Loucy (cell line): ENCODE measurements around the gene PLXNB3.
A peak's percentile ranks its signal among the peaks of the same experiment; 100 is the strongest.

Experiments used
- H2AFZ ChIP-seq: fragments of 200-600 bp; sonication (generic); 2 replicates; pipeline ENCODE4 v1.6.0; 2016; ENCODE audit warnings: antibody characterized with exemption, mild to moderate bottlenecking, low read length, moderate library complexity
- H3F3A ChIP-seq: fragments of 200-600 bp; 2 replicates; pipeline ENCODE4 v1.6.0; 2016; ENCODE audit warnings: antibody characterized with exemption, low read depth, mild to moderate bottlenecking
- H3K27me3 ChIP-seq: fragments of 200-600 bp; sonication (generic); 2 replicates; pipeline ENCODE4 v1.6.1; 2014; ENCODE audit warnings: low read length, mild to moderate bottlenecking; ENCODE audit not compliant: insufficient read depth, poor library complexity, severe bottlenecking
- H3K36me3 ChIP-seq: fragments of 200-600 bp; sonication (generic); 2 replicates; pipeline ENCODE4 v1.6.1; 2016; ENCODE audit warnings: low read length; ENCODE audit not compliant: insufficient read depth
- H3K4me1 ChIP-seq: fragments of 200-600 bp; sonication (generic); 2 replicates; pipeline ENCODE4 v1.5.1; 2014; ENCODE audit warnings: low read length, mild to moderate bottlenecking; ENCODE audit not compliant: insufficient read depth, poor library complexity, severe bottlenecking
- H3K4me2 ChIP-seq: fragments of 200-600 bp; sonication (generic); 2 replicates; pipeline ENCODE4 v1.6.0; 2014; ENCODE audit warnings: antibody characterized with exemption, low read length, low read depth, mild to moderate bottlenecking; ENCODE audit not compliant: poor library complexity, severe bottlenecking
- H3K4me3 ChIP-seq: fragments of 200-600 bp; sonication (generic); 2 replicates; pipeline ENCODE4 v1.5.1; 2014; ENCODE audit warnings: low read length, mild to moderate bottlenecking, mixed read lengths; ENCODE audit not compliant: poor library complexity, severe bottlenecking
- H3K79me2 ChIP-seq: fragments of 200-600 bp; sonication (generic); 2 replicates; pipeline ENCODE4 v1.6.1; 2014; ENCODE audit warnings: low read length; ENCODE audit not compliant: insufficient read depth
- H3K9ac ChIP-seq: fragments of 200-600 bp; sonication (generic); 2 replicates; pipeline ENCODE4 v1.6.0; 2014; ENCODE audit warnings: mild to moderate bottlenecking, low read depth, low read length, moderate library complexity; ENCODE audit not compliant: poor library complexity, severe bottlenecking
- H3K9me2 ChIP-seq: fragments of 200-600 bp; sonication (generic); replicated peaks from 2 replicates; pipeline ENCODE4 v1.6.1; 2016; ENCODE audit warnings: low read depth, low read length, mixed read lengths
- H3K9me3 ChIP-seq: fragments of 200-600 bp; sonication (generic); 2 replicates; pipeline ENCODE4 v1.6.1; 2014; ENCODE audit warnings: mild to moderate bottlenecking, antibody characterized with exemption, low read length, low read depth; ENCODE audit not compliant: insufficient read depth
- H4K20me1 ChIP-seq: fragments of 200-600 bp; sonication (generic); 2 replicates; pipeline ENCODE4 v1.6.0; 2014; ENCODE audit warnings: antibody characterized with exemption, low read length, mild to moderate bottlenecking; ENCODE audit not compliant: insufficient read depth, poor library complexity, severe bottlenecking
- EZH2phosphoT487 ChIP-seq: fragments of 200-600 bp; IDR thresholded peaks from 2 replicates; pipeline ENCODE4 v1.6.1; 2018; ENCODE audit warnings: antibody characterized with exemption, mild to moderate bottlenecking, moderate library complexity, borderline replicate concordance
- TF ChIP-seq, protein P1 (sequence below): fragments of 200-600 bp; sonication (generic); conservative IDR thresholded peaks from 2 replicates; pipeline ENCODE4 v1.5.1; 2014; ENCODE audit warnings: mild to moderate bottlenecking, antibody characterized with exemption, low read length

Gene PLXNB3

DNA sequence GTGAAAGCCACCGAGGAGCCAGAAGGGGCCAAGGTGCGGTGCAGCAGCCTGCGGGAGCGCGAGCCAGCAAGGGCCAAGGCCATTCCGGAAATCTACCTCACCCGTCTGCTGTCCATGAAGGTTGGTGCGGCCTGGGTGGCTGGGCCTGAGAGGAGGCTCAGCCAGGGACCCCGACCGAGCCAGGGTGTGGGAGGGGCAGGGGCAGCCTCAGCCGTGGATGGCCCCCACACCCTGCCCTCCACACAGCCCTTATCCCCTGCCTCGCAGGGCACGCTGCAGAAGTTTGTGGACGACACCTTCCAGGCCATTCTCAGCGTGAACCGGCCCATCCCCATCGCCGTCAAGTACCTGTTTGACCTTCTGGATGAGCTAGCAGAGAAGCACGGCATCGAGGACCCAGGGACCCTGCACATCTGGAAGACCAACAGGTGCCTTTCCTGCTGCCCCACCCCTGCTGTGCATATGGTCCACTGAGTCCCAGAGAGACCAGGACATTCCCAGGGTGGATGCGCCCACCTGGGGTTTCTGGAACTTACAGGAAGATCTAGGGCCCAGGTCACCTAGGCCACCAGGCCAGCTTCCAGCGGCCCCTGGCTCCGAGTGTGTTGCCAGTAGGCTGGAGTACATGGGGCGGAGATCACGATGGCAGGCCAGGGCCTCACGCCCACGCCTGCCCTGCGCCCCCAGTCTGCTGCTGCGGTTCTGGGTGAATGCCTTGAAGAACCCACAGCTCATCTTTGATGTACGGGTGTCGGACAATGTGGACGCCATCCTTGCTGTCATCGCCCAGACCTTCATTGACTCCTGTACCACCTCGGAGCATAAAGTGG lies 13.4 kb downstream of the PLXNB3 start:
- no peak overlapping the region for H3K4me3 ChIP-seq
- H4K20me1 ChIP-seq: no peaks in the 10 kb centered on the region
- no peaks in the 10 kb centered on the region for H3F3A ChIP-seq
- no peak overlapping the region for H2AFZ ChIP-seq
- TF ChIP-seq, protein P1, sequence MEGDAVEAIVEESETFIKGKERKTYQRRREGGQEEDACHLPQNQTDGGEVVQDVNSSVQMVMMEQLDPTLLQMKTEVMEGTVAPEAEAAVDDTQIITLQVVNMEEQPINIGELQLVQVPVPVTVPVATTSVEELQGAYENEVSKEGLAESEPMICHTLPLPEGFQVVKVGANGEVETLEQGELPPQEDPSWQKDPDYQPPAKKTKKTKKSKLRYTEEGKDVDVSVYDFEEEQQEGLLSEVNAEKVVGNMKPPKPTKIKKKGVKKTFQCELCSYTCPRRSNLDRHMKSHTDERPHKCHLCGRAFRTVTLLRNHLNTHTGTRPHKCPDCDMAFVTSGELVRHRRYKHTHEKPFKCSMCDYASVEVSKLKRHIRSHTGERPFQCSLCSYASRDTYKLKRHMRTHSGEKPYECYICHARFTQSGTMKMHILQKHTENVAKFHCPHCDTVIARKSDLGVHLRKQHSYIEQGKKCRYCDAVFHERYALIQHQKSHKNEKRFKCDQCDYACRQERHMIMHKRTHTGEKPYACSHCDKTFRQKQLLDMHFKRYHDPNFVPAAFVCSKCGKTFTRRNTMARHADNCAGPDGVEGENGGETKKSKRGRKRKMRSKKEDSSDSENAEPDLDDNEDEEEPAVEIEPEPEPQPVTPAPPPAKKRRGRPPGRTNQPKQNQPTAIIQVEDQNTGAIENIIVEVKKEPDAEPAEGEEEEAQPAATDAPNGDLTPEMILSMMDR: no peak
- no peak for TF ChIP-seq EZH2phosphoT487
- no peaks in the 10 kb centered on the region for H3K79me2 ChIP-seq
- H3K9me3 ChIP-seq: no peaks in the 10 kb centered on the region
- H3K36me3 ChIP-seq: no peaks in the 10 kb centered on the region
- no peak overlapping the region for H3K9ac ChIP-seq
- H3K27me3 ChIP-seq: no peaks in the 10 kb centered on the region
- H3K9me2 ChIP-seq: no peaks in the 10 kb centered on the region
- no peak overlapping the region for H3K4me2 ChIP-seq
- H3K4me1 ChIP-seq: no peaks in the 10 kb centered on the region

DNA sequence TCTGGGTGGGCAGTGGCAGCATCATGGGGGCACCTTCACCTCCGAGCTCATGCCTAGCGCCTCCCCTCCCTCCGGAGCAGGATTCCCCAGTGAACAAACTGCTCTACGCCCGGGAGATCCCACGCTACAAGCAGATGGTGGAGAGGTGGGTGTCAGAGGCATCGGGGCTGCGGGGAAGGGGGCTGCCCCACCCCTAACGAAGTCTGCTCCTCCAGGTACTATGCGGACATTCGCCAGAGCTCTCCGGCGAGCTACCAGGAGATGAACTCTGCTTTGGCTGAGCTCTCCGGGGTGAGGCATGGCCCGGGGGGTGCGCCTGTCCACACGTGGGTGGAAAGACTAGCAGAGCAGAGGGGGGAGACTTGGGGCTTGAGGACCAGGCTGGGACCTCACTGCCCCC lies 14.1 kb downstream of the PLXNB3 start:
- Histone ChIP-seq H3K9me2 (no peaks in the 10 kb centered on the region), H3K4me2 (no peak overlapping the region), H3K36me3 (no peaks in the 10 kb centered on the region), H3K9ac (no peak overlapping the region), H3K9me3 (no peaks in the 10 kb centered on the region), H3K4me3 (no peak overlapping the region), H4K20me1 (no peaks in the 10 kb centered on the region), H3K79me2 (no peaks in the 10 kb centered on the region), H3K4me1 (no peaks in the 10 kb centered on the region), H3K27me3 (no peaks in the 10 kb centered on the region), H3F3A (no peaks in the 10 kb centered on the region), H2AFZ (no peak overlapping the region)
- no peak for TF ChIP-seq EZH2phosphoT487
- TF ChIP-seq, protein P1: no peak

DNA sequence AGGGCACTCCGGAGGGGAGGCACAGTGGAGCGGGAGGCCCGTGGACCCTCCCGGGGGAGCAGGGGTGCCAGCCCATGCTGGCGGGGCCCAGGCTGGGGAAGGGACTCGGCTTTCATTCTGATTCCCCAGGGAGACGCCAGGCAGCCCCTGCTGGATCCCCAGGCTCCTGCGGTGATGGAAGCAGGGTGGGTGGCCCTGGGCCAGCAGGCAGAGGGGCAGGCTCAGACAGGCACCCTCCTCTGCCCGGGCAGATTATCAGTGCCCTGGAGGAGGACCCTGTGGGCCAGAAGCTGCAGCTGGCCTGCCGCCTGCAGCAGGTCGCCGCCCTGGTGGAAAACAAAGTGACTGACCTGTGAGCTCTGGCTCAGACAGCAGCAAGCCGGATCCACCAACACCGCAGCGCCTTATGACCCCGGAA lies 14.6 kb downstream of the PLXNB3 start:
- Histone ChIP-seq H3K4me2 (no peak overlapping the region), H3K79me2 (no peaks in the 10 kb centered on the region), H3K36me3 (no peaks in the 10 kb centered on the region), H3K9me3 (no peaks in the 10 kb centered on the region), H3K4me1 (no peaks in the 10 kb centered on the region), H3K9ac (no peak overlapping the region), H2AFZ (no peak overlapping the region), H4K20me1 (no peaks in the 10 kb centered on the region), H3K9me2 (no peaks in the 10 kb centered on the region), H3K27me3 (no peaks in the 10 kb centered on the region), H3F3A (no peaks in the 10 kb centered on the region), H3K4me3 (no peak overlapping the region)
- TF ChIP-seq, protein P1: peak; percentile 25
- TF ChIP-seq EZH2phosphoT487: no peak
